Gastroesophageal sphincter (tissue), 3 donors: ENCODE results near the gene TMEM198.

ENCODE experiments used
- CTCF ChIP-seq, 4 experiments: fragments of 200-600 bp in 2 of 4; fragments of 450-650 bp in 2 of 4; sonication (generic) in 1 of 4; IDR thresholded peaks; one replicate each; pipeline ENCODE4 v1.5.1; 2017 to 2019; ENCODE audit warnings: antibody characterized with exemption in 4 of 4, mild to moderate bottlenecking in 2 of 4, moderate library complexity in 2 of 4
- POLR2A ChIP-seq, 2 donors: fragments of 450-650 bp; IDR thresholded peaks; one replicate each; pipeline ENCODE4 v1.6.1; 2017; ENCODE audit warnings: antibody characterized with exemption in 2 of 2, mild to moderate bottlenecking in 2 of 2, moderate library complexity in 1 of 2
- POLR2AphosphoS5 ChIP-seq: sonication (generic); formaldehyde crosslinking; IDR thresholded peaks from one replicate; pipeline ENCODE4 v1.6.1; 2017; ENCODE audit warnings: antibody characterized with exemption

DNA sequence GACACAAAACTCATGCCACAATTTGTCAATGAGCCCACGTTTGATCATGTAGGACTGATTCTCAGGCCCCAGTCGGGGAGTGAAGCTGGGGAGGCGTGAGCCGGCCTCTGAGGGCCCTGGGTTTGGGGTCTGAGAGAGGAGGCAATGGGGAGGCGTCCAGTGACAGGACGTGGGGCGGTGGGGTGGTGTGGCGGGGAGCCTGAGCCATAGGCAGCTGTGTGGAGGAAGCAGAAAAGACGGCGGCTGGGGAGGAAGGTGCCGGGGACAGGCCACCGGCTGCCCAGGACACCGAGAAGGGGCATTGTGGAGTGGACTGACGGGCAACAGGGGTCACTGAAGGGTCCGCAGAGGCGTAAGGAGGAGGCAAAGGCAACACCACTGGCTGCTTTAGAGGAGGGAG, 7.4 kb upstream of the TMEM198 start:
- TF ChIP-seq CTCF (IDR thresholded peaks at IDR 0.05) (no peak), POLR2A (IDR thresholded peaks at IDR 0.05) (no peak), POLR2AphosphoS5 (no peak)
